GM19099 (cell line): Measurements from ENCODE around the gene BRDT.

Experiments
- POLR2A ChIP-seq: IDR thresholded peaks from 3 replicates; pipeline ENCODE4 v1.6.1; 2011; ENCODE audit warnings: low read depth; ENCODE audit not compliant: insufficient read length; ENCODE audit errors: extremely low read depth

Gene BRDT

GRCh38 chr1:91949356-91949699 lies at the start of gene BRDT:
Gene BRDT, plus strand, starts transcription at chr1:91949401. Its CDS starts 13,354 bp downstream, at chr1:91962755.
- no peak for TF ChIP-seq POLR2A

- TF ChIP-seq POLR2A, result no peak
These were observed 48.6 kb upstream of the BRDT start for GRCh38 chr1:91900562-91900961.

- no peak for TF ChIP-seq POLR2A
These were observed 48.0 kb upstream of the BRDT start for GRCh38 chr1:91901231-91901630.

GRCh38 chr1:91912266-91912665 lies 36.9 kb upstream of the BRDT start:
- no peak for TF ChIP-seq POLR2A

GRCh38 chr1:91913018-91913417 lies 36.2 kb upstream of the BRDT start:
- no peak for TF ChIP-seq POLR2A

GRCh38 chr1:91916046-91916445 lies 33.2 kb upstream of the BRDT start:
- TF ChIP-seq POLR2A, result no peak

- no peak for TF ChIP-seq POLR2A
These were observed 32.3 kb upstream of the BRDT start for GRCh38 chr1:91916811-91917460.

GRCh38 chr1:91919962-91920361 lies 29.2 kb upstream of the BRDT start:
- no peak for TF ChIP-seq POLR2A

GRCh38 chr1:91924146-91924545 lies 25.1 kb upstream of the BRDT start:
- no peak for TF ChIP-seq POLR2A

- TF ChIP-seq POLR2A, result no peak
These were observed 23.4 kb upstream of the BRDT start for GRCh38 chr1:91925644-91926435.

GRCh38 chr1:91928026-91928425 lies 21.2 kb upstream of the BRDT start:
- no peak for TF ChIP-seq POLR2A

- TF ChIP-seq POLR2A, result no peak
These were observed 20.0 kb upstream of the BRDT start for GRCh38 chr1:91929250-91929649.

GRCh38 chr1:91937613-91938012 lies 11.6 kb upstream of the BRDT start:
- no peak for TF ChIP-seq POLR2A

GRCh38 chr1:91940496-91940895 lies 8.7 kb upstream of the BRDT start:
- no peak for TF ChIP-seq POLR2A

- TF ChIP-seq POLR2A, result no peak
These were observed 5.1 kb upstream of the BRDT start for GRCh38 chr1:91944087-91944486.

- TF ChIP-seq POLR2A, result no peak
These were observed 1.1 kb upstream of the BRDT start for GRCh38 chr1:91948097-91948496.
